GM19023 (cell line): Measurements from ENCODE around the gene ZNF689.

Experiments used
- ATAC-seq: cut with Tn5 transposase; IDR thresholded peaks from one replicate; pipeline ENCODE4 v1.9.1; 2021; ENCODE audit warnings: mild to moderate bottlenecking, moderate library complexity; ENCODE audit not compliant: unreplicated experiment

ZNF689 gene

DNA sequence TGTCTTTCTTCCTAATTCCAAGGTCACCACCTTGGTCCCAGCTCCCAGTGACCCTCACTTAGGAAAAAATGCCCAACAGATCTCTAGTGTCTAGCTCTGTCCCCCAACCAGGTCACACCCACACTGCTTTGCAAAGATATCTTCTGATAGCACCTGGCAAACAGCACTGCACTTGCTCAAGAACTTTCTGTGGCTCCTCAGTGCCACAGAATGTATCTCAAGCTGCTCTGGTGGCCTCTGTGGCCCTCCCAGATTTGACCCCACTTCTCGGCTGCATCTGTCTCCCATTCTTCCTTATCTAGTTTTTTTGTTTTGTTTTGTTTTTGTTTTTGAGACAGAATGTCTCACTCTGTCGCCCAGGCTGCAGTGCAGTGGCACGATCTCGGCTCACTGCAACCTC, 43.7 kb downstream of the ZNF689 start:
- ATAC-seq: no peak

DNA sequence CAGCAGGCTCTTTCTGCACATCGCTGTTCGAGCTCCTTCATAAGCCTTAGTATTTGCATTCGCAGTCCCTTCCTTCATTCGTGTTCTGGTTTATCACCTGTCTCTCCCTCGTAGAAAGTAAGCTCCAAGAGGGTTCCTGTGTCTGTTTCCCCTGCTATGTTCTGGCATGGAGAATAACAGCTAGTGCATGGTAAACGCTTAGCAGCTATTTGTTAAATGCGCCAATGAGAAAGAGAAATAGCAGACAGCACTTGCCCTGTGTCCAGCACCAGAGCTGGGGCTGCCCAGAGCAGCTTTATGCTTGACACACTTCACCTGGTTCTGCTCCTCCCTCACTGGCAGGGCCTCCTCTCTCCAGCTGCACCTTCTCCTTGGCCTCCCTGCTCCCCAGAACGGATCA, 44.2 kb downstream of the ZNF689 start:
- no peak for ATAC-seq

GRCh38 chr16:30565526-30565925, 44.7 kb downstream of the ZNF689 start:
- no peak for ATAC-seq

GRCh38 chr16:30562021-30562420, 48.2 kb downstream of the ZNF689 start:
- ATAC-seq: no peak

DNA sequence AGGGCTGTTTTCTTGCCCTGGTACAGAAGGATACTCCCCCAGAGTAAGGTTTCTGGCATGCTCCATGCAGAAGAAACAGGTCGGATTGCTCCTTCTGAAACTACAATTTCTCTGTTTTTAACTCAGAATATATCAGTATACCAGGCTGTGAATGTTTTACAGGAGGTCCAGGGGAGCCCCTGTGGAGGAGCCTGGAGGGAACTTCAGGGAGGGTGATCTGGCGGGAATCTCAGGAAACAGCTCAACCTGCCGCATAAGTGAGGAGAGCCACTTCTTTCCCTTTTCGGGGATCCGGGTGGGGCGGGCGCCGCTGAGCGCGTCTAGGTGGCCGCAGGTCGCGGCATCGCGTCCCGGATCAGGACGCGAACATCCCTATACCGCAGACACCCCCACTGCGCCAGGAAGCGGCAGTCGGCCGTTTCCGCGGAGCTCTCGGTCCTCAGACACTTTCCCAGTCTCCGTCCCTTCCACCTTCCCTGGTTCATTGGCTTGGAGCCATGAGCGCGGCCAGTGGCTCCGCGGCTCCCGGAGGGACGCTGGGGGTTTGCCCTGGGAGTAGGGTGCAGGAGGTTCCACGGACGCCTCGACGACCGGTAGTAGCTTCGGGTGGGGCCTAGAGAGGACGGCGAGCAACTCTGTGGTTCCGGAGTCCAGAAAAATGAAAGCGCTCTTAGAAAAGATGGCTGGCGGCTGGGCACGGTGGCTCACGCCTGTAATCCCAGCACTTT, 48.9 kb downstream of the ZNF689 start:
- no peak for ATAC-seq

GRCh38 chr16:30559690-30560089, 50.5 kb downstream of the ZNF689 start:
- ATAC-seq: no peak

DNA sequence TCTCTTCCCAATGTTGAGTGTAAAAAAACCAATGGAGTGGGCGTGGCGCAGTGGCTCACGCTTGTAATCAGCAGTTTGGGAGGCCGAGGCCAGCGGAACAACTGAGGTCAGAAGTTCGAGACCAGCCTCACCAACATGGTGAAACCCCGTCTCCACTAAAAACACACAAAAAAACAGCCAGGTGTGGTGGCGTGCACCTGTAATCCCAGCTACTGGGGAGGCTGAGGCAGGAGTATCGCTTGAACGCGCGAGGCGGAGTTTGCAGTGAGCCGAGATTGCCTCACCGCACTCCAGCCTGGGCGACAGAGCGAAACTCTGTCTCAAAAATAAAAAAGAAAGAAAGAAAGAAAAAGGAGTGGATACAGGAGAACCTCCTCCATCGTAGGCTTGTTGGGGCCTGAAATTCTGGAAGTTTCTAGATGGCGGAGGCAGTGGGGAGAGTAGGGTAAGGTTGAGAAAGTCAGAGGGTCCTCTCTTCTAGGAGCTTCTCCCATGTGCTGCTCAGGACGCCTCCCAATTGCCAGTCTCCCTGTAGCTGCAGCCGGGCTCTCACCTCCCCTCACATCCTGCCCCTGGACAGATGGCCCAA, 51.3 kb downstream of the ZNF689 start:
- no peak for ATAC-seq

DNA sequence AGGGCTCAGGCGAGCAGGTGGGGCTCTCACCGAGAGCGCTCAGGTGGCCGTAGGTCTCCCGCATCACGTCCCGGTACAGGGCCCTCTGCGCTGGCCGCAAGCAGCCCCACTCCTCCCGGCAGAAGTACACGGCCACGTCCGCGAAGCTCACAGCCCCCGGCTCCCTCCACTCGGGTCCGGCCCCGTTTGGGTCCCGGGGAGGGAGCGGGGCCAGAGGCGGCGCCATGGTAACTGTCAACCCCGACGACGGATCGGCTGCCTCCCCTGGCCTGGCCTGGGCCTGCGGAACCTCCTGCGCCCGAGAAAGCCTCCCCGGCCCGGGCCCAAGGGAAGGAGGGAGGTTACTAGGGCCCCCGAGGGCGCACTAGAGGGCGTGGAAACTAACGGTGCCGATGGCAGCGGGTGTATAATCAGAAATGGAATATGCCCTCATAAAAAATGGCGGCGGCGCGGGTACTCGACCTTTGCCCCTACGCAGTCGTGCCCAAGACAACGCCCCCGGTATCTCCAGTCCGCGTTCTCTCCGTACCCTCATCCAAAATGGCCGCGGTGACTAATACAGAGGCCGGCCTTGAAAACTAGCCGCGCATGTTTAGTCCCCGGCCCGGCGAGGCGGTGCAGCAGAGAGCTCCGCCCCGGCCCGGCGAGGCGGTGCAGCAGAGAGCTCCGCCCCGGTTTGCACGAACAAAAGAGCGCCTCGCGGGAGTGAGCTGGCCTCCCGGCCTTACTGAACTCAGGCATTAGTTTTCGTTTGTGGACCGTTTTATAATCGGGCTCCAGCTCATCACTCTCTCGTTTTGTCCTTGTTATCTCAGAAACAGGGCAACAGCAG, 52.0 kb downstream of the ZNF689 start, which contains the start of gene ZNF764:
TSS of gene ZNF764 (minus strand) at position 418 of the 832 bp plus-strand sequence. CDS start at position 226, 192 bp downstream.
- peak; percentile 88 for ATAC-seq

DNA sequence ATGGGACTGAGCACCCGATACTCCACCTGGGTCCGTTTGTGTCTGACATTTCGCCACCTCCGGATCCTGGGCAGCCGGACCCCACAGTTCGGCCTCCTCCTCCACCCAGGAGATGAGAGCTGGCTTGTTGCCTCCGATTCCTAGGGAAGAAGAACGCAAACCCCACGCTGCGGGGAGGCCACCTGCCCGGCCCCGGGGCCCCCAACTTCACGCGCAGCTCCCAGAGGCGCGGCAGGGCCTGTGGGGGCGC, 52.6 kb downstream of the ZNF689 start:
- ATAC-seq: peak; percentile 4

- no peak for ATAC-seq
These were observed 54.1 kb downstream of the ZNF689 start for GRCh38 chr16:30556125-30556473.

GRCh38 chr16:30555315-30556124, 54.7 kb downstream of the ZNF689 start:
- no peak for ATAC-seq

GRCh38 chr16:30554557-30555314, 55.5 kb downstream of the ZNF689 start:
- ATAC-seq: no peak

DNA sequence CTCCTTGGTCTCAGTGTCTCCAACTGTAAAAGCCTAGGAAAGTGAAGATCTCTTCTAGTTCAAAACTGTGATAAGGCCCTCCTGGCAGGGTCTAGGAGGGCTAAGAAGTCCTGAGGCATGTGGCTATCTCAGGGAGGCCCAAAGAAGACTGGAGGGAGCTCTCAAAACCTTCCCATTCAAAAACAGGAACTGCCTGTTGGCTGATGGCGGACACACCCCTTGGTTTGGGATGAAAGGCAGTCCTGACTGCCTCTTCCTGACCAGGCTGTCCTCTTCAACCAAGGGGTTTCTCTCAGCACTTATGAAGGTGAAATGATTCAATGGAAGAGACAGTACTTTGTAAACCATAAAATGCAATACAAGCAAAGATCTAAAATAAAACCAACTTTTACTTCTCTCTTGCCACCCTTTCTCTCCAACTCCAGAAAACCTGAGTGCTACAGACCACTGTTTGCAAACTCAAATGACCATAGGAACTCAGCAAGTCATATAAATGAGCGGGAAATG, 56.7 kb downstream of the ZNF689 start:
- ATAC-seq: no peak

DNA sequence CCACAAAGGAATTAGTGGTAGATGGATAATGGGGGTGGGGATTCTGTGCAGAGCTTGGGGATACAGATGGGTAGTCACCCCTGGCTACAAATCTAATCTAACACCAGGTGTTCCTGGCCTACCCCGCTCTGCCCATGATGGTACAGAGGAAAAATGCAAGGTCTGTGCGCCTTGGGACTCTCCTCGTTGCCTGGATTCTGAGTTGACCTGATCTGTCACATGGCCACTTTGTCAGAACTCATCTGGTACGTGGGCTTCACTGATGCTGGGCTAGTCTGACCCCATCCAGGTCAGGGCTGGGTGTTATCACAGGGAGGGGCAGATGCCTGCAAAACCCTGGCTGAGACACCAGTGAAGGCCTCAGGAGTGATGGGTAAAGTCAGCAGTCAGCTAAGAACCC, 57.2 kb downstream of the ZNF689 start:
- no peak for ATAC-seq
